ENCODE results near the gene ZNF593OS.

ZNF593OS gene

GRCh38 chr1:26125946-26126320 lies 45.7 kb downstream of the ZNF593OS start:
- no peak for DNase-seq (ENCODE audit: low read depth)

DNA sequence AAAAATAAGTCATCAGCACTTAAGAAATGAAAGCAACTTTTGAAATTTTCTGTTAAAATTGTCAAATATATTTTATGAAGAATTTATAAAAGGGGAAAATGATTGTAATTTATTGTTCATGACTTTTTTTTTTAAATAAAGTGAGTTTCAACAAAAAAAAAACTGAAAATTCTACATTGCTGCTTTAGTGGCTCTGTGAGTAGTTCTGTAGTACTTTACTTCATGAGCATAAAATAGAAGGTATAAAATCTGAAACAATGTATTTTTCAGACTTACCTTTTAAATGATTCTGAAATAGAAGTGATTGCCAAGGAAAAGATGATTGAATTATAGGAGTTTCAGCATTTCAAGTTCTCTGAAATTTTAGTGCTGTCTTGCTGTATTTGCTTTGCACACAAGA lies 46.2 kb downstream of the ZNF593OS start:
- DNase-seq (ENCODE audit: low read depth), result no peak

DNA sequence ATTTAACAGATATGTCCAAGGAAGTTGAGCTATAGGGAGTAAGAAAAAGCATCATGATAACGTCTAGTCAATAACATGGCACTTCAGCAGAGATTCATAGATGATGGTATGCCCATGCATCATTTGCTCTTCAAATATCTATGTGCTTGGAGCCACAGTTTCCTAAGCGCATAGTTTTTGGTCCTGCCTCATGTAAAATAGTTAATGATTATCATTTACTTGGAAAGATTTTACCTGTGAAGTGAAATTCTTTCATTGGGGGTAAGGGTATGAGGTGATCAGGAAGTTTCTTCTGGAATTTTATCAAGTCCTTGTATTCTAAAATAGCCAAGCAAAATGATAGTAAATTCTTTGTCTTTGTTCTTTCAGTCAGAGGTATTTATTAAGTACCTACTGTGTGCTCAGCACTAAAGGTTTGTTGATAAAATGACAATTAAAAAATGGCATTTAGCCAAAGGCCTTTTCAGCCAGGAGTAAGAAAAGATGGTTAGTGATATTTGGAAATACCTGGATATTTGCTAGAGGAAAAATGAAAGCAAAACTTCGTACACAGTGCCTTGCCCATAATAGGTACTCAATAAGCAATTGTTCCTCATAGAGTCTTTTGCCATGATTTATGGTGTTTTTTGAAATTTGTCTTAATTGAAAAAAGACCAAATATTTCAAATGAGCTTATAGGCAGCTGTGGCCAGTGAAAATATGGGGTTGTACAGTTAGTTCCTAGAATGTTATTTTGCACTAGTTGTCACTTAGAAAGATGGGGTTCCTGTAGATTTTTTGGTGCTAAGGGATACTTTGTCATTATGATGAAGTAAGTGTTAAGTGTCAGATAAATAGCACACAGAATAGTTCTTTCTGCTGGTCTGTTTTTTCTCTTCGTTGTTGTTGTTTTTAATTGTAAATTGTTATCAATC lies 47.0 kb downstream of the ZNF593OS start:
- no peak for DNase-seq (ENCODE audit: low read depth)

- no peak for DNase-seq (ENCODE audit: low read depth)
Observed at GRCh38 chr1:26122988-26123973, 48.4 kb downstream of the ZNF593OS start.

GRCh38 chr1:26121854-26122773 lies 49.5 kb downstream of the ZNF593OS start:
- no peak for DNase-seq (ENCODE audit: low read depth)

- DNase-seq (ENCODE audit: low read depth), result no peak
Observed at GRCh38 chr1:26119892-26120608, 51.6 kb downstream of the ZNF593OS start.

Data from CMK (cell line).